ENCODE data around the gene TOM1L1.

Gene TOM1L1

GRCh38 chr17:54971901-54972300 is 71.2 kb downstream of the TOM1L1 start:
- no peak overlapping the region for H3K4me3 ChIP-seq (ENCODE audit: low read length)
- no peak for DNase-seq (ENCODE audit: low read depth)
- no peak for TF ChIP-seq CTCF (conservative IDR thresholded peaks at IDR 0.05; ENCODE audit: low read depth, low read length)

- TF ChIP-seq CTCF (conservative IDR thresholded peaks at IDR 0.05; ENCODE audit: low read depth, low read length), result no peak
- DNase-seq (ENCODE audit: low read depth), result no peak
Observed at GRCh38 chr17:54972406-54973138, 71.9 kb downstream of the TOM1L1 start.

GRCh38 chr17:54974759-54975158 is 74.1 kb downstream of the TOM1L1 start:
- no peak overlapping the region for H3K4me3 ChIP-seq (ENCODE audit: low read length)
- TF ChIP-seq CTCF (conservative IDR thresholded peaks at IDR 0.05; ENCODE audit: low read depth, low read length), result no peak
- no peak for DNase-seq (ENCODE audit: low read depth)

More at GRCh38 chr17:54972406-54973138, 71.9 kb downstream of the TOM1L1 start:
- no peak overlapping the region for H3K4me3 ChIP-seq (ENCODE audit: low read length)

- no peak for TF ChIP-seq CTCF (conservative IDR thresholded peaks at IDR 0.05; ENCODE audit: low read depth, low read length)
Observed at GRCh38 chr17:54976316-54976715, 75.7 kb downstream of the TOM1L1 start.

GRCh38 chr17:54977744-54978143 is 77.1 kb downstream of the TOM1L1 start:
- DNase-seq (ENCODE audit: low read depth), result no peak
- TF ChIP-seq CTCF (conservative IDR thresholded peaks at IDR 0.05; ENCODE audit: low read depth, low read length), result no peak
- H3K4me3 ChIP-seq (ENCODE audit: low read length), result no peak overlapping the region

More at GRCh38 chr17:54976316-54976715, 75.7 kb downstream of the TOM1L1 start:
- no peak for DNase-seq (ENCODE audit: low read depth)
- H3K4me3 ChIP-seq (ENCODE audit: low read length), result no peak overlapping the region

- H3K4me3 ChIP-seq (ENCODE audit: low read length), result no peak overlapping the region
- no peak for DNase-seq (ENCODE audit: low read depth)
- no peak for TF ChIP-seq CTCF (conservative IDR thresholded peaks at IDR 0.05; ENCODE audit: low read depth, low read length)
Observed at GRCh38 chr17:54979657-54980056, 79.0 kb downstream of the TOM1L1 start.

- no peak for TF ChIP-seq CTCF (conservative IDR thresholded peaks at IDR 0.05; ENCODE audit: low read depth, low read length)
Observed at GRCh38 chr17:54980375-54980774, 79.7 kb downstream of the TOM1L1 start.

More at GRCh38 chr17:54980375-54980774, 79.7 kb downstream of the TOM1L1 start:
- no peak for DNase-seq (ENCODE audit: low read depth)
- H3K4me3 ChIP-seq (ENCODE audit: low read length), result no peak overlapping the region
